GM19438 (cell line): ENCODE results near the gene GFI1B.

ENCODE experiments used
- ATAC-seq: cut with Tn5 transposase; IDR thresholded peaks from one replicate; pipeline ENCODE4 v1.9.1; 2021; ENCODE audit warnings: low read depth; ENCODE audit not compliant: unreplicated experiment

Gene GFI1B

GRCh38 chr9:132978451-132979131 is at the start of gene GFI1B:
Gene GFI1B (plus strand): TSS chr9:132978694. CDS start chr9:132986679, 7,985 bp downstream.
- ATAC-seq, result no peak

DNA sequence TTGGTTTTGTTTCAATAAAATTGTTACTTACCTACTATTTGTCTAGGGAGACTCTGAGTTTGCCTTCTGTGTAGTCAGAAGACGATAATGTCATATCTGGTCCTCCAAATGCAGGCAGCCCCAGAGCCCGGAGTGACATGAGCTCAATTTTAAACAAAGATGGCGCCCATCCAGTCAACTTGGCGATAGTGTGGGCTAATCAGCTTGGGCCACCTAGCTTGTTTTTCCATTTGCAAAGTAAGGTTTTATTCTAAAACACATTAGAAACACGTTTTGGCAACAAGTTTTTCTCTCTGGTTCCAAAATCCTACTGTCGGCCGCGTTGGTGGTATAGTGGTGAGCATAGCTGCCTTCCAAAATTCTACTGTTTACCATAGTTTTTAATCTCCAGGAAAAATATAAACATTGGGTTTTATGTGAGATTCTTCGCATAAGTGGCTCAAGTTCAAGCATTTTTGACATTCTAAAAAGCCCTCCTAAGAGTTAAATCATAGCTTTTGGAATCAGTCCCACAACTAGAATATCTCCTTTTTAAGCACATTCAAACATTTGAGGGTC is 47.2 kb upstream of the GFI1B start:
- no peak for ATAC-seq

GRCh38 chr9:132935026-132935425 is 43.5 kb upstream of the GFI1B start:
- no peak for ATAC-seq

DNA sequence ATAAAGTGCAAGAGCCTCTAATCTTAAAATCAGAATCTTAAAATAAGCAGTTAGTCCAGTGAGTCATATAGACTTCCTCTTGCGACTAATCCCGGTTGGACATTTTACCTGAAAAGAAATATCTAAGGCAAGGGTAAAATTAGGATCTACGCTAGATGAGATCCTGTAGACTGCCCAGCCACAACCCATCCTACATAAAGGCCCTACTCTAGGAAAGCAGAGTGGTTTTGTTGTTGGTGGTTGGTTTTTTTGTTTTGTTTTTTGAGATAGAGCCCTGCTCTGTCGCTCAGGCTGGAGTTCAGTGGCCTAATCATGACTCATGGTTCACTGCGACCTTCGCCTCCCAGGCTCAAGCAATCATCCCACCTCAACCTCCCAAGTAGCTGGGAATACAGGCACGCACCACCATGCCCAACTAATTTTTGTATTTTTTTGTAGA is 41.0 kb upstream of the GFI1B start:
- no peak for ATAC-seq

GRCh38 chr9:132939169-132939568 is 39.3 kb upstream of the GFI1B start:
- ATAC-seq, result no peak

DNA sequence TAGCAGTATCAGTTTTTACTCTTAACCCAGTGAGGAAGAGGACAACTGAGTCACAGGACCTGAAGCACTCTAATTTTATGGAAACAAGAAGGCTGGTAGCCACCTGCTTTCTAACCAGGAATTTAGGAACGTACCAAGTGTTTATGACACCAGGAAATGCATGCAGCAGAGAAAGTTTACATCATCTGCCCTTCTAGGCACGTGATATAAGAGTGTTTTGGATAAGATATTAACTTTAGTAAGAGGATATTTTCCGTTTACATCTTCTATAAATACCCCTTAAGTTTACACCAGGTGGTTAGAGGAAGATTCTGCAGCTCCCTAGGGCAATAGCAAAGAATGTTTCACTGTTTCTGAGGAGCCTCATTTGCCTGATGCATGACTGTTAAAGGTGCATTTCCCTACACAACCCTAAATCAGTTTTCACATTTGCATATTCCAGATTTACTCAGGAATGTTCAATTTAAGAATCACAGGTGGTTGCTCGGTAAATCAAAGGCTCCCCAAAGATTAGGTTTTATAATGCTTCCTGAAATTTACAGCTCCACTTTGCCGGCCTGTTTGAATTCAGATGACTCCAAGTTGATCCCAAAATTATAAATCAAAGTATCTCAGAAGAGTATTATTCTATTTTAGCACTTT is 35.8 kb upstream of the GFI1B start:
- no peak for ATAC-seq

GRCh38 chr9:132943651-132944293 is 34.7 kb upstream of the GFI1B start:
- no peak for ATAC-seq

DNA sequence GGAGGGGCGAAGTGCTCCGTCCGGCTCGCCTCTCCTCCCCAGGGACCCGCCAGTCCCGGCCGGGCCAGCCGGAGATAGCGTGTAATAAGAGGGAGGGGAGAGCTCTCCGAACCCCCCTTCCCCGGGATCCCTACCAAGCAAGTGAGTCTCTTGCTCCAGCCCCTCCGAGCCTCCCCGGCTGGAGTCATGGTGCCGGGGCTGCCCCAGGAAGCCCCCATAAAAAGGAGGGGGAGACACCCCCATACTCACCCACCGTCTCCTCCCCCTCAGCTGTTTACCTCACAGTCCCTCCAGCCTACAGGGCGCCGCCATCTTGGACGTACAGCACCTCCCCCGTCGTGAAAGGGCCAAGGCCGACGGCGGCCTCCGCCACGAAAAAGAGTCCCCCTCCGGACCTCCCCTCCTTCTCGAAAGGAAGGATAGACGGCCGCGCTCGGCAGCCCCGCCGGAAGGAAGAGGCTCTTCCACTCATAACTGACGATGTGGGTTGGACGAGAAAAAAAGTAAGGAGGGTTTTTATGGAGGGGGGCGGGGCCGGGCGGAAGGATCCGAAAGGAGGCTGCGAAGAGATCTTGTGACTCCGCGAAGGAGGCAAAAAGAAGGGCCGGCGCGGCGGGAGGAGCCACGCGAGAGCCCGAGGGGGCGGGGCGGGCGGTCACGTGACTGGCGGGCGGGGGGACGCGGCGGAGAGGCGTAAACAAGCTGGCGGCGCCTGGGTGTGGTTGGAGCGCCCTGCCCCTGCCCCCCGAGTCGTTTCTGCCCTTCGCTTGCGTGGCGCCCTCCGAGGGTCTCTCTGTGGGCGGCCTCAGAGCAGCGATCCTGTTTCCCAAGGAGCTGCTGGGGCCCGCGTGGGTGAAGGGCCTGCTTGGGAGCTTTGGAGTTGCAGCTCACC is 34.0 kb upstream of the GFI1B start, which contains the start of gene TSC1:
Gene TSC1 (minus strand): TSS at position 323 of the 892 bp plus-strand sequence. CDS start 15,744 bp downstream, outside the sequence.
- peak; percentile 59 for ATAC-seq

DNA sequence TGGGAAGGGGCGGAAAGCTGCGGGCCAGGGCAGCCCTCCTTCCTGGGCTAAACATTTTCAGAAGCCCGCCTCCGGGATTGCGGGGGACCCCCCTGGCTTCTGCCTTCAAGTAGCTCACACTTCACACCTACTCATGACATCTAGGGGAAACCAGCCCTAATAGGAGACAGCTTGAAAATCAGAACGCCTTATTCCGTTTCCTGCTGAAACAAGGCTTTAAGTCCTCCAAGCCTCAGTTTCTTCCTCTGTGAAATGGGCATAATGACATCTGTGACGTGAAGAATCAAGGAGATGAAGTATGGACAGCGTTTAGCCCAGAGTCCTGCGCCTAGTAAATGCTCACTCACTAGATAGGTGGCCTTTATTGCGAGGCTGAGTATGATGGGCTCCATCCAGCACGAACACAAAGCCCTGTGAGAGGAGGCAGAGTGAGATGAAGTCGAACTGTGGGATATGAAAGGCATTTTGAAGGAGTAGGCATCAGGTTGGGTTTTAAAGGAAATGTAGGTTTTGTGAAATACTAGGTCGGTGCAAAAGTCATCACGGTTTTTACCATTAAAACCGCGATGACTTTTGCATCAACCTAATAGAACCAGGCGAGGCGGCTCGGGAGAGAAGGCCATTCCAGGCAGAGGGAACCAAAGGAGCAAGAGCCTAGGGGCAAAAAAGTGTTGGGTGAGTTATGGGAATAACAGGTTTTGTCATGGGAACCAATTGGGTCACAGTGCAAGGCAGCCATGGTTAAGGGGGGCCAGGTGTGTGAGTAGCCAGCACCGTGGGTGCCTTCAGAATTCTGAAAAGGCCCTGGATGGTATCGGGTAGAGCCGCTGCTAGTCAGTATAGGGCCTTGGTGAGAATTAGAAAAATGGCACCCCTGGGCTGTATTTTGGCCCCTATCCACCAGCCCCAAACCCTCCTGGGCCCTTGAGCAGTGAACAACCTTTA is 33.0 kb upstream of the GFI1B start:
- no peak for ATAC-seq

GRCh38 chr9:132946211-132946610 is 32.3 kb upstream of the GFI1B start:
- no peak for ATAC-seq

- ATAC-seq, result no peak
These were observed 31.7 kb upstream of the GFI1B start for GRCh38 chr9:132946631-132947295.

GRCh38 chr9:132947756-132948155 is 30.7 kb upstream of the GFI1B start:
- no peak for ATAC-seq

DNA sequence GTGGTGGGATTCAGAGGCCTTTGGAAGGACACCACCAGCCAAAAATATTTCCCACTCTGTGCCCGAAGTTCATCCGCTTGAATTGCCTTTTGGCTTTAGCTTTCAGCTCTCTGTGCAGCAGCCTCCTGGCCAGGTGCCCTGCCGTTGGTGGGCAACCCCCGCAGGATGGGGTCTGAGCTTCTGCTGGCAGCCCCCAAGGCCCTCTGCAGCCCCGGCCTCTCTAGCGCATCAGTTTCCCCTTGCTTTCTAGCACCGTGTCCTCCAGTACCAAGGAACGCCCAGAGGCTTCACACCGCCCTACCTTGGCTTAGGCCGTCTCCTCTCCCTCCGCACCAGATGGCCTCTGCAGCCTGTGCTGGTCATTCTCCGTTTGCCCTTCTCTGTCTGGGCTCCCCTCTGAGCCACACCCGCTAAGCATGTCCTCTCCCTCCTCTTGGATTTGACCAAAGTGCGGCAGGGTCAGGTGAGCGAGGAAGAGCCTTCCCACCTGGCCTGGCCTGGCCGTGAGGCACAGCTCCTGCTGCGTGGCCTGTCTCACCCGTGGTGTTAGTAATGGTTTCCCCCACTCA is 29.9 kb upstream of the GFI1B start:
- ATAC-seq, result no peak

DNA sequence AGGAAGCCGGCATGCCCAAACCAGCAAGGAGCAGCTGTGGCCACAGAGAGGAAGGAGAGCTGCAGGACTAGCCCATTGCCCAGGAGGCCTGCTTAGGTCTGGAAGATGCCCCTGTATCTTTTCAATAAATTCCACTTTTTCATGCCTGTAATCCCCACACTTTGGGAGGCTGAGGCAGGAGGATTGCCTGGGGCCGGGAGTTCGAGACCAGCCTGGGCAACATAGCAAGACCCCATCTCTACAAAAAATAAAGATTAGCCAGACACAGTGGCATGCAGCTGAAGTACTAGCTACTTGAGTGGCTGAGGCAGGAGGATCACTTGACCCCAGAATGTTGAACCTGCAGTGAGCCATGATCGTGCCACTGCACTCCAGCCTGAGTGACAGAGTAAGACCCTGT is 28.8 kb upstream of the GFI1B start:
- no peak for ATAC-seq

DNA sequence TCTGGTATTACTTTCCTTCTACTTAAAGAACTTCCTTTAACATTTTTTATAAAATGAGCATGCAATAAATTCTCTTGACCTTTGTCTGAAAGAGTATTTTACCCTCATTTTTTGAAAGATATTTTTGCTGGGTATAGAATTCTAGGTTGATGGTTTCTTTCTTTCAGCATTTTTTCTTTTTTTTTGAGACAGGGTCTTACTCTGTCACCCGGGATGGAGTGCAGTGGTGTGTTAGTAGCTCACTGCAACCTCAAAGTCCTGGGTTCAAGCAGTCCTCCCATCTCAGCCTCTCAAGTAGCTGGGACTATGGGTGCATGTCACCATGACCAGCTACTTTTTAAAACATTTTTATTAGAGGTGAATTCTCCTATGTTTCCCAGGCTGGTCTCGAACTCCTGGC is 23.4 kb upstream of the GFI1B start:
- ATAC-seq, result no peak

GRCh38 chr9:132955768-132956167 is 22.7 kb upstream of the GFI1B start:
- no peak for ATAC-seq

DNA sequence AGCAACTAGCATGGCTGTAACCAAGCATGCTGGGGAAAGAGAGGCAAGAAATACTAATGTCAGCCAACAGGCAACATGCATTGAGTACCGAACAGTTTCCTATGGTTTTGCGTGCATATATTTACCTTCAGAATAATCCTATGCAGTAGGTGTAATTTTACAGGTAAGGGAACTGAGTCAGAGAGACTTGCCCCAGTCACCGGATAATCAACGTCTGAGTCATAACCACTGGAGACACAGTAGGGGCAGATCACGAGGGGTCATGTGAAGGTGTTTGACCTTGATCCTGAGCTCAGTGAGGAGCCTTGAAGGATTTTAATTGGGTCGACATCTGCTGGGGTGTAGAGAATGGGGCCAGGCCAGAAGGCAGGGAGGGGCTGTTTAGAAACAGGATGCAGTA is 20.7 kb upstream of the GFI1B start:
- ATAC-seq, result no peak

GRCh38 chr9:132961002-132961401 is 17.5 kb upstream of the GFI1B start:
- no peak for ATAC-seq
